ENCODE measurements around the gene SCGB1D4.

The SCGB1D4 gene

DNA sequence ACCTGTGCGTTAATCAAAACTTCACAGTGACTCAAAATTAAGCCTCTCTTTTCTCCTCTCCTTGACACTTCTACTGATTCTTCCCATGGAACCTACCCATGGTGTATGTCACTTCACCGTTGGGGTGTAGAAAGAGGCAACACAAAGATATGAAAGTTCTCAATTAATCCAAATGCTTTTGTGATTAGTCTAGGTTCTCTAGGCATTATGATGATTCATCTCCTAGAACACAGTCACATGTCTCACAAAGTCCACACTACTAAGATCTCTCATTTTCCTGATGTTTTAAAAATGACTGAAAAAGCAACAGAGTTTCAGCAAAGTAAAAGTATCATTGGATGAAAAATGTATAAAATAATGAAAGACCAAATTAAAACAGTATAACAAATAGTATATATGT lies 42.6 kb downstream of the SCGB1D4 start:
- Histone ChIP-seq H4K20me1 (ENCODE audit: low read depth, low read length) (no peaks in the 10 kb centered on the region), H3K79me2 (ENCODE audit: insufficient read depth, low read length) (no peaks in the 10 kb centered on the region), H3K9me3 (ENCODE audit: insufficient read depth, low read length) (peaks cover 20% of the 10 kb centered on the region; the same call in 1 of the 2 replicates), H3K9ac (ENCODE audit: low read length) (no peak overlapping the region), H3K36me3 (ENCODE audit: low read length) (no peaks in the 10 kb centered on the region), H3K4me3 (ENCODE audit: insufficient read depth, low read length, poor library complexity, severe bottlenecking) (no peak overlapping the region), H3K27ac (ENCODE audit: low read depth, low read length) (no peak overlapping the region), H3K4me2 (ENCODE audit: low read depth, low read length, poor library complexity, severe bottlenecking) (no peak overlapping the region), H3F3A (ENCODE audit: insufficient read depth) (no peaks in the 10 kb centered on the region), H3K27me3 (ENCODE audit: low read length) (no peaks in the 10 kb centered on the region), H2AFZ (ENCODE audit: low read depth, low read length, severe bottlenecking) (no peak overlapping the region), H3K9me2 (replicated peaks; ENCODE audit: insufficient read depth, low read length) (no peaks in the 10 kb centered on the region)
- TF ChIP-seq, protein P1, sequence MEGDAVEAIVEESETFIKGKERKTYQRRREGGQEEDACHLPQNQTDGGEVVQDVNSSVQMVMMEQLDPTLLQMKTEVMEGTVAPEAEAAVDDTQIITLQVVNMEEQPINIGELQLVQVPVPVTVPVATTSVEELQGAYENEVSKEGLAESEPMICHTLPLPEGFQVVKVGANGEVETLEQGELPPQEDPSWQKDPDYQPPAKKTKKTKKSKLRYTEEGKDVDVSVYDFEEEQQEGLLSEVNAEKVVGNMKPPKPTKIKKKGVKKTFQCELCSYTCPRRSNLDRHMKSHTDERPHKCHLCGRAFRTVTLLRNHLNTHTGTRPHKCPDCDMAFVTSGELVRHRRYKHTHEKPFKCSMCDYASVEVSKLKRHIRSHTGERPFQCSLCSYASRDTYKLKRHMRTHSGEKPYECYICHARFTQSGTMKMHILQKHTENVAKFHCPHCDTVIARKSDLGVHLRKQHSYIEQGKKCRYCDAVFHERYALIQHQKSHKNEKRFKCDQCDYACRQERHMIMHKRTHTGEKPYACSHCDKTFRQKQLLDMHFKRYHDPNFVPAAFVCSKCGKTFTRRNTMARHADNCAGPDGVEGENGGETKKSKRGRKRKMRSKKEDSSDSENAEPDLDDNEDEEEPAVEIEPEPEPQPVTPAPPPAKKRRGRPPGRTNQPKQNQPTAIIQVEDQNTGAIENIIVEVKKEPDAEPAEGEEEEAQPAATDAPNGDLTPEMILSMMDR (IDR thresholded peaks at IDR 0.05; ENCODE audit: insufficient read depth, low read length, poor library complexity, severe bottlenecking) = no peak
- no peak for TF ChIP-seq EZH2phosphoT487 (conservative IDR thresholded peaks at IDR 0.05; ENCODE audit: low read length)

DNA sequence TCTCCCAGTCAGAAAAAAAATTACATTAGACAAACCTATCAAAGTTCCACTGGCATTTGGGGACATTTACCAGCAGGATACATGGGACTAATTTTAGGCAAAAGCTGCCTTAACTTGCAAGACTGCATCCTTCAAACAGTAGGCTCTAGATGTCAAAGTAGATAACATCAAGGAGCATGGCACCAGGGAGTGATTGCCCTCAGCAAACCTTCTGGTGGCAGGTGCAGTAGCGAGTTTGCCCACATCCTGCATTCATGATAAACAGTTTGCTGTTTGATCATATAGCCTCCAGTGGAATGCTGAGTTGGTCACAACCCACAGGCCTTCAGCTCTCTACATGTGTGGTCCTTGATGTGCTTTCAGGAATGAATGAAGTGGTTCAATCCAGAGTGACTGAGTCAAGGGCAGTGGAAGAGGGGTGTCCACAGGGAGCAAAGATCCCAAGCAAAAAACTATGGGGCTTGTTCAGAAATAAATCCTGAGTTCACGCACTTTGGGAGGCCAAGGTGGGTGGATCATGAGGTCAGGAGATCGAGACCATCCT lies 44.8 kb downstream of the SCGB1D4 start:
- no peaks in the 10 kb centered on the region for H3K9me2 ChIP-seq (replicated peaks; ENCODE audit: insufficient read depth, low read length)
- H3K9me3 ChIP-seq (ENCODE audit: insufficient read depth, low read length) = peaks cover 24% of the 10 kb centered on the region; the same call in 1 of the 2 replicates
- no peak overlapping the region for H2AFZ ChIP-seq (ENCODE audit: low read depth, low read length, severe bottlenecking)
- no peak overlapping the region for H3K27ac ChIP-seq (ENCODE audit: low read depth, low read length)
- no peak overlapping the region for H3K9ac ChIP-seq (ENCODE audit: low read length)
- no peaks in the 10 kb centered on the region for H4K20me1 ChIP-seq (ENCODE audit: low read depth, low read length)
- no peaks in the 10 kb centered on the region for H3F3A ChIP-seq (ENCODE audit: insufficient read depth)
- no peaks in the 10 kb centered on the region for H3K79me2 ChIP-seq (ENCODE audit: insufficient read depth, low read length)
- H3K4me2 ChIP-seq (ENCODE audit: low read depth, low read length, poor library complexity, severe bottlenecking) = no peak overlapping the region
- TF ChIP-seq EZH2phosphoT487 (conservative IDR thresholded peaks at IDR 0.05; ENCODE audit: low read length) = no peak
- TF ChIP-seq, protein P1 (IDR thresholded peaks at IDR 0.05; ENCODE audit: insufficient read depth, low read length, poor library complexity, severe bottlenecking) = no peak
- no peaks in the 10 kb centered on the region for H3K27me3 ChIP-seq (ENCODE audit: low read length)
- no peak overlapping the region for H3K4me3 ChIP-seq (ENCODE audit: insufficient read depth, low read length, poor library complexity, severe bottlenecking)
- H3K36me3 ChIP-seq (ENCODE audit: low read length) = no peaks in the 10 kb centered on the region

DNA sequence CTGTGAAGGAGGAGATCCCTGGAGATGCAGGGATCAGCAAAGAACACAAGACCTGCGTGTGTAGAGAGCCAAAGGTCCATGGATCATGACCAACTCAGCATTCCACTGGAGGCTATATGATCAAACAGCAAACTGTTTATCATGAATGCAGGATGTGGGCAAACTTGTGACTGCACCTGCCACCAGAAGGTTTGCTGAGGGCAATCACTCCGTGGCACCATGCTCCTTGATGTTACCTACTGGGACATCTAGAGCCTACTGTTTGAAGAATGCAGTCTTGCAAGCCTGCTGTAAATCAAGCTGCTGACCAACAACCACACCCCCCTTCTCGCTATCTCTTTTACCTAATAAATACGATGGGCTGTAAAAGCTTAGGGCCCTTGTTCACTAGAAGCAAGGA lies 47.2 kb downstream of the SCGB1D4 start:
- no peaks in the 10 kb centered on the region for H3K79me2 ChIP-seq (ENCODE audit: insufficient read depth, low read length)
- H3K27me3 ChIP-seq (ENCODE audit: low read length) = no peaks in the 10 kb centered on the region
- no peak overlapping the region for H3K4me3 ChIP-seq (ENCODE audit: insufficient read depth, low read length, poor library complexity, severe bottlenecking)
- no peaks in the 10 kb centered on the region for H4K20me1 ChIP-seq (ENCODE audit: low read depth, low read length)
- H2AFZ ChIP-seq (ENCODE audit: low read depth, low read length, severe bottlenecking) = no peak overlapping the region
- no peak overlapping the region for H3K9ac ChIP-seq (ENCODE audit: low read length)
- H3F3A ChIP-seq (ENCODE audit: insufficient read depth) = no peaks in the 10 kb centered on the region
- H3K27ac ChIP-seq (ENCODE audit: low read depth, low read length) = no peak overlapping the region
- TF ChIP-seq EZH2phosphoT487 (conservative IDR thresholded peaks at IDR 0.05; ENCODE audit: low read length) = no peak
- TF ChIP-seq, protein P1 (IDR thresholded peaks at IDR 0.05; ENCODE audit: insufficient read depth, low read length, poor library complexity, severe bottlenecking) = no peak
- H3K36me3 ChIP-seq (ENCODE audit: low read length) = no peaks in the 10 kb centered on the region
- H3K4me2 ChIP-seq (ENCODE audit: low read depth, low read length, poor library complexity, severe bottlenecking) = no peak overlapping the region
- no peaks in the 10 kb centered on the region for H3K9me2 ChIP-seq (replicated peaks; ENCODE audit: insufficient read depth, low read length)
- peaks cover 24% of the 10 kb centered on the region; the same call in 1 of the 2 replicates for H3K9me3 ChIP-seq (ENCODE audit: insufficient read depth, low read length)
